ENCODE data around the gene FHIT. TPM values are rescaled to one million over a fixed set of nuclear protein-coding genes. Genes with fewer than 3 reads are reported as not detected.

FHIT gene
- total RNA-seq, 1 experiment from 2014 or later, result 20.1 TPM

GRCh38 chr3:60216462-60217075, 1034.7 kb downstream of the FHIT start:
- no peak overlapping the region for H3K27ac Mint-ChIP-seq (ENCODE audit: low read depth, unreplicated experiment)
- POLR2A ChIA-PET, result no interaction called here
- no peaks in the 10 kb centered on the region for H3K9me3 Mint-ChIP-seq (ENCODE audit: unreplicated experiment)
- H3K27me3 Mint-ChIP-seq (ENCODE audit: insufficient read depth, unreplicated experiment), result no peaks in the 10 kb centered on the region
- no peaks in the 10 kb centered on the region for H3K36me3 Mint-ChIP-seq (ENCODE audit: insufficient read depth, unreplicated experiment)
- intact Hi-C loops (cut with micrococcal nuclease), result no loop called here
- DNase-seq (ENCODE audit: unreplicated experiment), result no peak
- no peak for TF ChIP-seq CTCF (IDR thresholded peaks at IDR 0.05; ENCODE audit: unreplicated experiment)
- no peak overlapping the region for H3K4me3 Mint-ChIP-seq (ENCODE audit: unreplicated experiment)
- CTCF ChIA-PET, result interaction anchor here (1.0 kb wide), 1 partner anchor 43 kb away, joined by 3 read pairs; no protein-coding TSS in a partner anchor
- no peaks in the 10 kb centered on the region for H3K4me1 Mint-ChIP-seq (ENCODE audit: insufficient read depth, unreplicated experiment)
- no TSS peak for BruUV-seq (replicated peaks)

DNA sequence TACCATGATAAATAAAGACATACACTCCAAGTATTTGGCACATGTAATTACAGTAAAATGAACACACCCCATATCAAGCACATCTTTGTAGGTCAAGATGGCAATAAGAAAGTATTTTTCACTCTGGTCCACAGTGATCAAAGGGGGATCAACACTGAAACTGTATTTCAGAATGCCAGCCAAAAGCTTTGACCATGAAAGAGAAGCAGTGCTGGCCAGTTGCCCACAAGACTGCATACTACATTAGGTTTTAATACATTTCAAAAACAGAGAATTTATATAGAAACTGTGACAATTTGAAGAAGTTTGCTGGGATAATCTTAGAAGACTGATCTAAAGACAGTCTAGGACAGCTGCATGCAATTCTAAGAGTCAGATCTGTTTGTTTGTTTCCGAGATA, 1035.3 kb downstream of the FHIT start:
- no TSS peak for BruUV-seq (replicated peaks)
- Mint-ChIP-seq H3K36me3 (ENCODE audit: insufficient read depth, unreplicated experiment) (no peaks in the 10 kb centered on the region), H3K4me1 (ENCODE audit: insufficient read depth, unreplicated experiment) (no peaks in the 10 kb centered on the region), H3K27me3 (ENCODE audit: insufficient read depth, unreplicated experiment) (no peaks in the 10 kb centered on the region), H3K27ac (ENCODE audit: low read depth, unreplicated experiment) (no peak overlapping the region), H3K4me3 (ENCODE audit: unreplicated experiment) (no peak overlapping the region), H3K9me3 (ENCODE audit: unreplicated experiment) (no peaks in the 10 kb centered on the region)
- intact Hi-C loops (cut with micrococcal nuclease), result no loop called here
- no peak for DNase-seq (ENCODE audit: unreplicated experiment)
- CTCF ChIA-PET, result interaction anchor here (1.0 kb wide), 1 partner anchor 43 kb away, joined by 3 read pairs; no protein-coding TSS in a partner anchor
- TF ChIP-seq CTCF (IDR thresholded peaks at IDR 0.05; ENCODE audit: unreplicated experiment), result no peak
- POLR2A ChIA-PET, result no interaction called here

DNA sequence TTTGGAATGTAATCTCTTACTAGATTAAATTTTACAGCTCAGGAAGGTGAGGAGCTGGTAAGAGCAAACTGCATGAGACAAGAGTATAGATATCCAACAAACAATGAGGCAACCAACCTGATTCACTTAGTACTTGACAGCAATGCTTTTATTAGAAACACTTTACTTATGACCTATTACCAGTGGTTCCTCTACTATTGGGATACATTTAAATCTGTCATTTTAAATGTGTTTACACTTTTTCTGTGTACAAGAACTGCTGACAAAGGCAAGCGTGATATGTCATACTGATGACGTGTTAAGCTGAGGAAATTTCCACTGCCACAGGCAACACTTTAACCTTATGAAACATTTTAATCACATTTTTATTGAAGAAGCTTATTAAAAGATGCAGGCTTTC, 1043.3 kb downstream of the FHIT start:
- ChIA-PET POLR2A (no interaction called here), CTCF (interaction anchor here (0.6 to 0.7 kb wide), 2 partner anchors 99 to 1662 kb away, joined by 3 to 4 read pairs; no protein-coding TSS in a partner anchor)
- no TSS peak for BruUV-seq (replicated peaks)
- intact Hi-C loops (cut with micrococcal nuclease), result no loop called here
- TF ChIP-seq CTCF (IDR thresholded peaks at IDR 0.05; ENCODE audit: unreplicated experiment), result no peak
- no peak overlapping the region for H3K4me3 Mint-ChIP-seq (ENCODE audit: unreplicated experiment)
- H3K9me3 Mint-ChIP-seq (ENCODE audit: unreplicated experiment), result peaks cover 6% of the 10 kb centered on the region
- H3K4me1 Mint-ChIP-seq (ENCODE audit: insufficient read depth, unreplicated experiment), result no peaks in the 10 kb centered on the region
- no peak overlapping the region for H3K27ac Mint-ChIP-seq (ENCODE audit: low read depth, unreplicated experiment)
- DNase-seq (ENCODE audit: unreplicated experiment), result no peak
- H3K27me3 Mint-ChIP-seq (ENCODE audit: insufficient read depth, unreplicated experiment), result no peaks in the 10 kb centered on the region
- H3K36me3 Mint-ChIP-seq (ENCODE audit: insufficient read depth, unreplicated experiment), result no peaks in the 10 kb centered on the region

GRCh38 chr3:60206206-60206605, 1045.0 kb downstream of the FHIT start:
- Mint-ChIP-seq H3K36me3 (ENCODE audit: insufficient read depth, unreplicated experiment) (no peaks in the 10 kb centered on the region), H3K4me3 (ENCODE audit: unreplicated experiment) (no peak overlapping the region), H3K27me3 (ENCODE audit: insufficient read depth, unreplicated experiment) (no peaks in the 10 kb centered on the region), H3K27ac (ENCODE audit: low read depth, unreplicated experiment) (no peak overlapping the region), H3K9me3 (ENCODE audit: unreplicated experiment) (peaks cover 6% of the 10 kb centered on the region), H3K4me1 (ENCODE audit: insufficient read depth, unreplicated experiment) (no peaks in the 10 kb centered on the region)
- CTCF ChIA-PET, result no interaction called here
- TF ChIP-seq CTCF (IDR thresholded peaks at IDR 0.05; ENCODE audit: unreplicated experiment), result no peak
- DNase-seq (ENCODE audit: unreplicated experiment), result no peak
- POLR2A ChIA-PET, result interaction anchor here (0.6 kb wide), 2 partner anchors 14 to 1867 kb away, joined by 3 read pairs; no protein-coding TSS in a partner anchor
- no TSS peak for BruUV-seq (replicated peaks)
- intact Hi-C loops (cut with micrococcal nuclease), result no loop called here

Data from MCF 10A (cell line).